ENCODE data around the gene PHF24.
"Not testable (repeated sequence)": the region's sequence is repeated elsewhere in the genome, so short reads cannot be mapped to it uniquely, and the experiment has no call there.

PHF24 gene

DNA sequence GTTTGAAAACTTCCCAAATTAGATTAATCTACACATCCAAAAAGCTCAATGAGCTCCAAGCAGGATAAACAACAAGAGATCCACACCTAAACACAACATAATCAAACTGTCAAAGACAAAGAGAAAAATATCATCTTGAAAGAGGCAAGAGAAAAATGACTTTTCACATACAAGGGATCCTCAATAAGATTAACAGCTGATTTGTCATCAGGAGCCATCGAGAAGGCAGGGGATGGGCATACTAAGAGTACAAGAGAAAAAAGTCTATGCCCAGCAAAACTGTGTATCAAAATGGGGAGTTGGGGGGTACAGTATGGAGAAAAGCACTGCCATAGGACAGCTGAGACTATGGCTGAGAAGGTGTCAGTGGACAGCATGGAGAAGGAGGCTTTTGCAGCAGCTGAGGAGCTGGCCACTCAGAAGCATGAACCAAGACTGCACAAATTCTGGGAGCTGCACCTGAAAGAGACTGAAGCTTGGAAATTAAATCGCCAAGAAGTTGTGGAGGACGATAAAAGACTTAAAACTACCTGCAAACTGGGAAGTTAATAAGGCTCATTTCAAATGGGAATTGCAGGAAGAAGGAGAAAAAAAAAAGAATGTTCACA is 52.4 kb downstream of the PHF24 start:
- no peaks in the 10 kb centered on the region for H3K9me3 ChIP-seq
- TF ChIP-seq, protein P1, sequence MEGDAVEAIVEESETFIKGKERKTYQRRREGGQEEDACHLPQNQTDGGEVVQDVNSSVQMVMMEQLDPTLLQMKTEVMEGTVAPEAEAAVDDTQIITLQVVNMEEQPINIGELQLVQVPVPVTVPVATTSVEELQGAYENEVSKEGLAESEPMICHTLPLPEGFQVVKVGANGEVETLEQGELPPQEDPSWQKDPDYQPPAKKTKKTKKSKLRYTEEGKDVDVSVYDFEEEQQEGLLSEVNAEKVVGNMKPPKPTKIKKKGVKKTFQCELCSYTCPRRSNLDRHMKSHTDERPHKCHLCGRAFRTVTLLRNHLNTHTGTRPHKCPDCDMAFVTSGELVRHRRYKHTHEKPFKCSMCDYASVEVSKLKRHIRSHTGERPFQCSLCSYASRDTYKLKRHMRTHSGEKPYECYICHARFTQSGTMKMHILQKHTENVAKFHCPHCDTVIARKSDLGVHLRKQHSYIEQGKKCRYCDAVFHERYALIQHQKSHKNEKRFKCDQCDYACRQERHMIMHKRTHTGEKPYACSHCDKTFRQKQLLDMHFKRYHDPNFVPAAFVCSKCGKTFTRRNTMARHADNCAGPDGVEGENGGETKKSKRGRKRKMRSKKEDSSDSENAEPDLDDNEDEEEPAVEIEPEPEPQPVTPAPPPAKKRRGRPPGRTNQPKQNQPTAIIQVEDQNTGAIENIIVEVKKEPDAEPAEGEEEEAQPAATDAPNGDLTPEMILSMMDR (IDR thresholded peaks at IDR 0.05; ENCODE audit: low read depth, low read length): no peak
- no peaks in the 10 kb centered on the region for H3K36me3 ChIP-seq
- H3K4me1 ChIP-seq: no peaks in the 10 kb centered on the region
- no peak overlapping the region for H3K4me3 ChIP-seq (ENCODE audit: low read depth, low read length)
- no peak for DNase-seq
- H3K27me3 ChIP-seq: no peaks in the 10 kb centered on the region

DNA sequence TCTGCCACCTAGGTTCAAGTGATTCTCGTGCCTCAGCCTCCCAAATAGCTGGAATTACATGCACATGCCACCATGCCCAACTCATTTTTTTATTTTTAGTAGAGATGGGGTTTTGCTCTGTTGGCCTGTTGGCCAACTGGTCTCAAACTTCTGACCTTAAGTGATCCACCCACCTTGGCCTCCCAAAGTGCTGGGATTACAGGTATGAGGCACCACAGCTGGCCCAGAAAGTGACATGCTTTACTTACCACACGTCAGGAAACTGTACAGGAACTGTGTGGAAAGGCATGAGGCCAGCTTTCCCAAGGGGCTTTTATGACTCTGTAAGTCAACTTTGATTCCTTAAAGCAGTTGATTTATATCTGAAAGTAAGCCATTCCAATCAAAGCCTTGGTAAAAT is 56.4 kb downstream of the PHF24 start:
- TF ChIP-seq, protein P1 (IDR thresholded peaks at IDR 0.05; ENCODE audit: low read depth, low read length): no peak
- no peaks in the 10 kb centered on the region for H3K27me3 ChIP-seq
- no peaks in the 10 kb centered on the region for H3K4me1 ChIP-seq
- no peaks in the 10 kb centered on the region for H3K9me3 ChIP-seq
- H3K4me3 ChIP-seq (ENCODE audit: low read depth, low read length): no peak overlapping the region
- no peaks in the 10 kb centered on the region for H3K36me3 ChIP-seq
- DNase-seq: no peak

DNA sequence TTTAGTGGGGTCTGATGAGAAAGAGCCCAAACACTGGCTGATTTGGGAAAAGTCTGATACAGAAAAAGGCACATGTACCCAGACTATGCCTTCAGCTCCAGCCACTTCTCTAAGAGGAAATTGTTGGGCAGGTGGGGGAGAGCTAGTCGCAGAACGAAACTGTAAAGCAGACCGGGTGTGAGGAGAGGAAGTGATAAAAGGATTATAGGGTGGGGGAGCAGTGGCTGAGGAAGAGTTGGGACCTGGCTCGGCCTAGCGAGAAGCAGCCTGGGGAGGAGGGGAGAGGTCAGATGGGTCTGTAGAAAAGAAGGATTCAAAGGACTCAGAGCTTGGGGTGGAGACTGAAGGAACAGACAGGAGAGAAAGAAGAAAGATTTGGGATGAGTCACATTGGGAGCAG is 65.4 kb downstream of the PHF24 start:
- not testable (repeated sequence) for H3K9me3 ChIP-seq; DNase-seq; H3K4me3 ChIP-seq (ENCODE audit: low read depth, low read length); H3K36me3 ChIP-seq; H3K27me3 ChIP-seq; H3K4me1 ChIP-seq

DNA sequence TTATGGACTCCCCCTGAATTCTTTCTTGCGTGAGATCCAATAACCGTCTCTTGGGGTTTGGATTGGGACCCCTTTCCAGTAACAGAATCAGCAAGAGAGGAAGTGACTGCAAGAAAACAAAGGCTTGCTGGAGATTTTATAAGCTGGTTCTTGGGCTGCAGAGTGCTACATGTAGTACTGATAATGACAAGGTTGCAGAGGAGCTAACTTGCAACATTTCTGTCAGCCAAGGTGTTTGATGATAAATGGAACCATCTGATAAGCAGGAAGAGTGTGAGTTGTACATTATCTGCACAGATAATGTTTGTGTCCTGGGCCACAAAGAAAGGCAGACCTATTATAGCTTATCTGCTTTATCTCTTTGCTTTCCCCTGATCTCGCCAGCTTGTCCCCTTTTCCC is 68.6 kb downstream of the PHF24 start:
- Histone ChIP-seq H3K36me3 (no peaks in the 10 kb centered on the region), H3K4me1 (no peaks in the 10 kb centered on the region), H3K27me3 (no peaks in the 10 kb centered on the region), H3K4me3 (ENCODE audit: low read depth, low read length) (no peak overlapping the region), H3K9me3 (no peaks in the 10 kb centered on the region)
- TF ChIP-seq, protein P1 (IDR thresholded peaks at IDR 0.05; ENCODE audit: low read depth, low read length): no peak
- DNase-seq: no peak

DNA sequence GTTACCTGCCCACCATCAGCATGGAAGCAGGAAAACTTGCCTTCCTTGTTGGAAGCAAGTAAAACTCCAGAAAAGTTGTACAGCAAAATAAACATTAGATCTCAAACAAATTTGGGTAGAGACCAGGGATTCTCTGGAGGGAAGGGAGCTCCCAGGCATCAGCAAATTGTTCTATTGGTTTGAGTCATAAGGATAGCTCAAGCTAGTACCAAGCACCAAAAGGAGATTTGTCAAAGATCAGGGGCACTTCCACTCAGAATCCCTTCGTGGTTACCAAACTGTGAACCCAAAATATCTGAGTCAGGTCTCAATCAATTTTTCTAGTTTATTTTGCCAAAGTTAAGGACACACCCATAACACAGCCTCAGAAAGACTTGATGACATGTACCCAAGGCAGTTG is 69.3 kb downstream of the PHF24 start:
- no peaks in the 10 kb centered on the region for H3K4me1 ChIP-seq

DNA sequence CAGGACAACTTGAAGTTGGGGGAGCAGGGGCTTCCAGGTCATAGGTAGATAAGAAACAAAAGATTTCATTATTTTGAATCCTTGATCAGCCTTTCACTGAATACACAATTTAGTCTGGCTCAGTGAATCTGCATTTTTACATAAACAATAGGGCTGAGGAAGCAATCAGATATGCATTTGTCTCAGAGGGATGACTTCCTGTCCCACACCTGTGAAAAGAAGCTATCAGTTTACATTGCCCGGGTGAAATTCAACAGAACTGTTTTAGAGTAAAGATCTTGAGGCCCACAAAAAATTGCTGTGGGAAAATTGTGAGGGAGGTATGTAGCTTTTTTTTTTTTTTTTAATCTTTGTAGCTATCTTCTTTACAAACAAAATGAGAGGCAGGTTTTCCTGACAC is 69.8 kb downstream of the PHF24 start:
- Histone ChIP-seq H3K9me3 (no peaks in the 10 kb centered on the region), H3K4me1 (no peaks in the 10 kb centered on the region), H3K4me3 (ENCODE audit: low read depth, low read length) (no peak overlapping the region), H3K27me3 (no peaks in the 10 kb centered on the region), H3K36me3 (no peaks in the 10 kb centered on the region)
- DNase-seq: no peak
- TF ChIP-seq, protein P1 (IDR thresholded peaks at IDR 0.05; ENCODE audit: low read depth, low read length): no peak

More for the DNA sequence above, 69.3 kb downstream of the PHF24 start:
- DNase-seq: no peak
- TF ChIP-seq, protein P1 (IDR thresholded peaks at IDR 0.05; ENCODE audit: low read depth, low read length): no peak
- H3K9me3 ChIP-seq: no peaks in the 10 kb centered on the region
- H3K27me3 ChIP-seq: no peaks in the 10 kb centered on the region
- H3K4me3 ChIP-seq (ENCODE audit: low read depth, low read length): no peak overlapping the region
- no peaks in the 10 kb centered on the region for H3K36me3 ChIP-seq

DNA sequence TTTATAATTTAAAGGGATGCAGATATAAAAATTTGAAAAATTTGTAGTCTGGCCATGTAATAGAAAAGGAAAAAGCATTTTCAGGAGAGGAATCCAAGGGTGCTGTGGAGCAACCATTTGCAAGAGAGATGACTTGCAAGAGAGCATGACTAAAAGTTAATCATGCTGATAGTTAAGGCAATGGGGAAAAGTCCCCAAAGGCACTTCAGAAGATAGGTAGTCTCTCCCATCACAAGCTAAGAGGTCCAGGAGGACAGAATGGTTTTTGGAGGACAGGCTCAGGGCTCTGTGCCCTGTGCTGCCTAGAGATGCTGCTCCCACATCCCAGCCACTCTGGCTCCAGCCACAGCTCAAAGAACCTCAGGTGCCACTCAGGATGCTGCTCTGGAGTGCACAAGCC is 70.3 kb downstream of the PHF24 start:
- TF ChIP-seq, protein P1 (IDR thresholded peaks at IDR 0.05; ENCODE audit: low read depth, low read length): no peak
- Histone ChIP-seq H3K9me3 (no peaks in the 10 kb centered on the region), H3K36me3 (no peaks in the 10 kb centered on the region), H3K4me1 (no peaks in the 10 kb centered on the region), H3K4me3 (ENCODE audit: low read depth, low read length) (no peak overlapping the region), H3K27me3 (no peaks in the 10 kb centered on the region)
- no peak for DNase-seq
